ENCODE results near the gene RAD51B.

GRCh38 chr14:68724914-68725313 is 905.3 kb downstream of the RAD51B start:
- TF ChIP-seq CTCF (IDR thresholded peaks at IDR 0.05): no peak
- no peak for TF ChIP-seq POLR2A (IDR thresholded peaks at IDR 0.05)
- no peak for TF ChIP-seq POLR2AphosphoS5 (IDR thresholded peaks at IDR 0.05; ENCODE audit: insufficient read depth in 1 of 2, low read depth in 1 of 2)

Data from vagina (tissue), 2 donors.